NCI-H128 (cell line): ENCODE data around the gene CAMK4.

Experiments used
- DNase-seq: peaks from one replicate; lab custom pipeline; 2025; ENCODE audit not compliant: unreplicated experiment; lab: John Stamatoyannopoulos, UW

The CAMK4 gene

DNA sequence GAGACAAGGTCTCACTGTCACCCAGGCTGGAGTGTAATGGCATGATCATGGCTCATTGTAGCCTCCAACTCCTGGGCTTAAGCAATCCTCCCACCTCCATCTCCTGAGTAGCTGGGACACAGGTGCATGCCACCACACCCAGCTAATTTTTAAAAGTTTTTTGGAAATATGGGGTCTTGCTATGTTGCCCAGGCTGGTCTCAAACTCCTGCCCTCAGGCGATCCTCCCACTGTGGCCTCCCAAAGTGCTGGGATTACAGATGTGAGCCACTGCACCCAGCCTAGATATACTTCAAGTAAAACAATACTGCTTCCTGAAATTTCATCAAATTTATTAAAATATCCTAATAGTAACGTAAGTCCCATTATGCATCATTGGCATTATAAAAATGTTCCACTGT lies 254.7 kb downstream of the CAMK4 start:
- DNase-seq: no peak

DNA sequence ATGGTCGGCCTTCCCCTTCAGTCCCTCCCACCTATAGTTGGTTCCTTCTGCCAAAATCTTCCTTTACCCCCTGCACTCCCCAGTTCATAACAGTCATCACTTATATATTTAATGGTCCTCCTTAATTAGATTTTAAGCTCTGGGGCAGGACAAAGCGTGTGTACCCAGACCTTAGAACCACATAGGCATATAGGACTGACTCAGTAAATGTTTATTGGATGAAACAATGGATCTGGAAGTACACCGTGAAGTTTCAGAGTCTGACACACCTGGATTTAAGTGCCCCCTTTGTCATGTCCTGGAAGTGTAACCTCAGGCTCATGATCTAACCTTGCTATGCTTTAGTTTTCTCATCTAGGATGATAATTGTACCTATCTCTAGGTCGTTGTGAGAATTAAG lies 256.2 kb downstream of the CAMK4 start:
- no peak for DNase-seq

DNA sequence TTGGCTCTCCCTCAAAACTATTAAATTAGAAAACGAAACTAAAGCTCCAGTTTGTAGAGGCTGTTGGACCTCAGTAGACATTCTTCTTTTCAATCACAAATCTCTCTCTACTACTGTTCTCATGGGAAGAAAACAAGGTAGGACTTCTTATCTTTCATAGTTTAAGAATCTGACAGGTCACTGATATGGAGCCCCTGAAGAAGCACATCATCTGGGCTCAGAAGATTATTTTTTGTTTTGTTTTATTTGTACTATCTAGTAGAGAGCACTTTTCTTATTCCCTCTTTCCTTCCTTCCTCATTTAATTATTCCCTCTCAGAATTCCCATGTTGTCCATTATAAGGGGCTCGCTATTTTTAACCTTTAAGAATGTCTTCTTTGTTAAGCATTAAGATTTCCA lies 261.9 kb downstream of the CAMK4 start:
- no peak for DNase-seq

DNA sequence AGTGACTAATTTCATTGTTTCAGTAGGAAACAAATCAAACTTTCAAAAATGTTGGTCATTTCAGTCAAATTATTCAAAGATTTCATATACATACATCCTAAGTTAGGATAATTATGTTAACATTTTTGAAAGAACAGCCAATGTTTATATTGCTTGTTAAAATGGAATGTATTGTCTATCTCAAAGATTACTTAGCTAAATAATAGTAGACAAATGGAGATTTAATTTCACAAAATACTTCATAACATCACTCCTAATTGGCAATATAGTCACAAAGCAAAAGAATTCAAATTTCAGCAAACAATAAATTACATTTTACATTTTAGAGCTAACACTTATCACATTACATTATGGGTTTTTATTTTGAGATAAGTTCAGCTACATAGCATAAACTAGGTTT lies 262.7 kb downstream of the CAMK4 start:
- DNase-seq: no peak

DNA sequence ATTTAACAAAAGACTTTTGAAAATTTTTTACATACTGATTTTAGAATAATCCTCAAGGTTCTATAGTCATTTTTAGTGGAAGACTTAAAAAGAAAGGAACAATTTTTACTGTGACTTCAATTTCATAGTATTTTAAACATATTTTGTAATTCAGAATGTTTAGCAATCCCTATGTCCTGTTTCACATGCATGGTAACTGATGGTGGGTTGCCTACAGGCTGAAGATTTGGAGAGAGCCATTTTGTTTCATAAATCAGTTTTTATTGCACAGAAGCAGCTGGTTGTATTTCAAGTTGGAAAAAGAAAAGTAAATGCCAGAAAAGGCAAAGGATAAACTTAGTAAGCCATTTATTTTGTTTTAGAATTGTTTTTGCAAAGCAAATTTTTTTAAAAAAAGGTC lies 264.2 kb downstream of the CAMK4 start:
- DNase-seq: no peak

DNA sequence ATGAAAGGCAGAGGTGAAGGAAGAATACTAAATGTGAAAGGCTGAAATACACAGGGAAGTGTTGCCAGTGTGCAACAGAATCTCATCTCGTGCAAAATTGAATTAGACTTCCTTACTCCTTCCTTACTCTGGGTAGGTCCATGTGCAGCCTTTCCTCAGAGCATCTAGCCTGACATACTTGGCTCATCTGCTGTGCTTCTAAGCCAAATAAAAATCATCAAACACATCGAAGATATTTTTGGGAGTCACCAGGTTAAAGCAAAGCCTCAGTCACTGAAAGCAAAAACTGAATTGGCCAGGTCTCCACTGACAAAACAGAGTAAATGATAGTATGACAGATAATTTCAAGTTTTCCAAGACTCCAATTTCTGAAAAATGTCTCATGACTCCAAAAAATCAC lies 268.8 kb downstream of the CAMK4 start:
- no peak for DNase-seq

DNA sequence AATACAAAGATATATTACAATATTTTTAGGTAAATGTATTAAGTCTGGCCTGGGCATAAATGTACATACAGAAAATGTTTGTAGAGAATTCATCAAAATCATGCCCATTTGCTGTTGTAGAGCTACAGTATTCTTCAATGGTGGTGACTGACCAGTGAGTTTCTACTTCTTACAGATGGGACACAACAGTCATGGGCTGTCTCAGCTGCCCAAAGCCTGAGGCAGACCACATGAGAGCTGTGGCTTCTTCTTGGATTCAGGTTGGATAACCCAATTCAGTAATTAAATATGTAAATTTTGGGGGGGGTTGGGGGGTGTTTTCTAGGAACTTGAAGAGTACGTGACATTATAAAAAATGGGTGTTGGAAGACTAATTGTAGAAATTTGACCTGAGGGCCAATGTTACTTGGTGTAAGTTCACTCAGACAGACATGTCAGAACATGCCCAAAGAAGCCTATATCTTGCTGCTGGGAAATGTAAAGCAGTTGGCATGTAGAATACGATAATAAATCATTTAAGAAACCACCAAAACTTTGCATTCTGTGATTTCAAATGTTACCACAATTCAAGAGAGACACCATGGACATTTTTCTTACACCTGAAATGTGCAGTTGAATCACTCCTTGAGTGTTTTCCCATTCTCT lies 270.3 kb downstream of the CAMK4 start:
- no peak for DNase-seq

DNA sequence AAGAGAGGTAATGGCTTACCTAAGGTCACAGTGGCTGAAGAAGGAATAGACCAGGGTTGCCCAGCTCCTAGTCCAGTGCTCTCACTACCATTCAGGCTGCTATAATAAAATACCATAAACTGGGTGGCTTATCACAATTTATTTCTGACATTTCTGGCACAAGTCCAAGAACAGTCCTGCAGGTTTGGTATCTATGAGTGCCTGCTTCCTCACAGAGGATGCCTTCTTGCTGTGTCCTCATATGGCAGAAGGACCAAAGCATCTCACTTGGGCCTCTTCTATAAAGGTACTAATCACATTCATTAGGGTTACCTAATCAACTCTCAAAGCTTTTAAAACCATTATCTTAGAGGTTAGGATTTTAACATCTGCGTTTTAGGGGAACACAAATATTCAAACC lies 271.0 kb downstream of the CAMK4 start:
- DNase-seq: no peak

DNA sequence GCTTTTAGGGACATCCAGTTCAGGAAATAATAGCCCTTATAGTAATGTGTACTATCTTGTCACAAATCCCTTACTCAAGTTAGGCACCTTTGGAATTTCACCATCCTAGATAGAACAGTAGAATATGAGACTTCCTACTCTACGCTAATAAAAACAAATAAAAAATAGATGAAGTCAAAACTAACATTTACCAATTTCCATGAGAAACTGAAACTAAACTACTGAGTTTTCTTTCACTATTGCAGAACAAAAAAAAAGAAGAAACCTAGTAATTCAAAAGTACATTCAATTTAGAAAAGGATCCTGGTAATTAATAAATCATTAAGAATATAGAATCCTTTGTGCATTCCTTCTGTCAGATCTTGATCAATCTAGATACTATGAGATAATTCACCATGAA lies 274.2 kb downstream of the CAMK4 start:
- DNase-seq: no peak

DNA sequence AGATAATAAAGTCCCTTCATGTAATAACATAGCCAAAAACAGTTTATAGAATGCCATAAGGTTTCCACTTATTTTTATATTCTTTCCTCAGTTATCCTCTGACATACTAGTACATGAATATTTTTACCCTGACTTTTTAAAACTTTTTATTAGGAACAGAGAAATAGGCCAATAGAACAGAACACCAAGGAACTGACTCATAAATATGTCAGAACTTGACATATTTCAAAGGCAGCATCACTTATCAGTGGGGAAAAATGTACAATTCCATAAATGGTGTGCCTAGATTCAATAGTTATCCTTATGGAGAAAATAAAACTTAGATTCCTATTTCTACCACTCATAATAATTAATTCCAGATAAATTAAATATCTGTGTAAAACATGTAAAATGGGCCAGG lies 278.8 kb downstream of the CAMK4 start:
- no peak for DNase-seq

DNA sequence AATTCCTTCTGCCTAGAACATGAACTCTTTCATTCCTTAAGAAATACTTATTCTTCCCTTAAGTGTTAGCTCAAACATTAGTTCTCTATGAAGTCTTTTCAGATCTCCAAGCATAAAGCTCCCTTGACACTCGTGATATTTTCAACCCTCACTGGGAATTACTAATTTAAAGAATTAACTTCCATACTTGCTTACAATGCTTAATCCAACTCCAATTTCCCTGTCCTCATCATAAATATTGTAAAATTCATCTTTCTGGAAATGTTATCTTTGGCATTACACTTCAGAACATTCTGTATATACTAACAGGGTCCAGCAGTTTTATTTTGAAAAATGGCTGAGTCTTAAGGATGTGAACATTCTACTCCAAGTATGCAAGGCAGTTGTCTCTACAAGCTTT lies 280.9 kb downstream of the CAMK4 start:
- DNase-seq: no peak

DNA sequence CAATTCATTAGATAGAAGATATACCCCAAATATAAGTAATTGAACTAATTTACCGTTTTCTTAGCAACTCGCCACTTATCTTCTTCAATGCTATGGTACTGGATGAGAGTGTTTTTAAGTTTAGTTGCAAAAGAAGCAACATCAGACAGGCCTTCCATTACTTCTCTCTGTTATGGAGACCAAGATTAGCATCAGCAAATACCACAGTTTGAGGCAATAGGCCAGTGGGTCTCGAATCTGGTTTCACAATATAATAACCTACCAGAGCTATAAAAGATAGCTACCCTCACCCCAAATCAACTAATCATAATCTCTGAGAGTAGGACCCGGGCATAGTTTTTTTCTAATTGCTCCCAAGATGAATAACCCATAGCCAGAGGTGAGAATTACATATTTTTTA lies 283.1 kb downstream of the CAMK4 start:
- DNase-seq: no peak

DNA sequence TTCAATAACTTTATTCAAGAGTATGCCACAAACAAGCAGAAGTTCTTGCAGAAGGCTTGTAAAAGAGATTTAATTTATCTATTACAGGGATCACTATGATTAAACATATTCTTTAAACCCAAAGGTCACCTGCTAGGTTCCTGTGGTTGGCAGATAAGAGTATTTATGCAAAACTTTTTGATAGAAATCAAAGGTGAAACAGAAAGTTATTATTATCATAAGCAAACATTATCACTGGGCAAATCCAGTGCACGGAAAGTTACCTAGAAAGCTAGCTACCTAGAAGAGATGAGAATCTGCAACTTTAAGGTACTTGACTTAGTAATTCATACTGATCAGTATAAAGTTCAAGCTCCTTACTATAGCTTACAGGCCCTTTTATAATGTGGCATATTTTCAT lies 284.9 kb downstream of the CAMK4 start:
- no peak for DNase-seq

DNA sequence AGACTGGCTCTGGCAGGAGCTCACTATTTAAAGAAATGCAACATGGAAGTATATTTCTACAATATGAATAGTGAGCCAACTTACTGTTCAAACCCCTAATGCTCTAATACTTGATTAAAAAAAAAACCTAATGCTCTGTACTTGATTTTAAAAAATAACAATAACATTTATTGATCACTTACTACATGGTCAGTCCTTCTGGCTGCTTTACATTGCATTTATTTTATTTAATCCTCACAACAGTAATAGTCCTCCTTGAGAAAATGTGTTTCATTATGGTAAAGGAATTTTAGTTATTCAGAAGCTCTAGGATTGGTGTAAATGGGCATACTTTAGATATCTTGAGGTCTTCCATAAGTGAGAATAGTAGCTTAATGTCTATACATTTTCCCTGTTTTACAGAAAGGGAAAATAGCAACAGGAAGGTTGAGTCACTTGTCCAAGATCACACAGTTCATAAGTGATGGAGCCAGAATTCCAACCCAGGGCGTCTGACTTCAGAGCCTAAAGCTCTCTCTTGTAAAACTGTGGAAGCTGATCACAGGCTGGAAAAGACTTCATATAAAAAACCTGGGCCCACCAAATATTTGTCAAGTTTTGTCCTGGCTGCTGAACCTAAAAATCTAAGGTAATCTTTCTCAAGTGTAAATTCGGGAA lies 287.1 kb downstream of the CAMK4 start:
- DNase-seq: no peak

DNA sequence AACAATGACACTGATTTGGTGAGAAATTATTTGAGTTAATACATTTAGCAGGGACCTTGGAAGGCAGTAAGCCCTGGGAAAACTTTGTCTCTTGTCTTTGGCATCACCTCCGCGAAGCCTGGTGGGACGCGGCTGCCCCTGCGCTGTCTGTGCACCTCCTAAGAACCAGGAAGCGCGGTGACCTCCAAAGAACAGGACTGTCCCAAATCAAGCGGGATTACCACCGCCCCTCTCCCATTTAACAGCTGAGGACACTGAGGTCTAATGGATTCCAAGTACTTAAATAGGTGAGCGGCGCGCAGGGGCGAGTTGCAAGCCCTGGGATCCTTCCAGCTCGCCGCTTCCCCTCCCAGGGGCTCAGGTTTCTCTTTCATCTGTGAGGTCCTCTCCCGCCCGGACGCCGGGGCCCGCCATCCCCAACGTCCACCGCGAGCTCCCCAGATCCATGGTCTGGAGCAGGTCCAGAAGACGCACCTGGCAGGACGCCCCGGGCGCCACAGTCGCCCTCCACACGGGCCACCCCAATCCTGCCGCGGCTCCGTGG lies 287.7 kb downstream of the CAMK4 start:
- no peak for DNase-seq

DNA sequence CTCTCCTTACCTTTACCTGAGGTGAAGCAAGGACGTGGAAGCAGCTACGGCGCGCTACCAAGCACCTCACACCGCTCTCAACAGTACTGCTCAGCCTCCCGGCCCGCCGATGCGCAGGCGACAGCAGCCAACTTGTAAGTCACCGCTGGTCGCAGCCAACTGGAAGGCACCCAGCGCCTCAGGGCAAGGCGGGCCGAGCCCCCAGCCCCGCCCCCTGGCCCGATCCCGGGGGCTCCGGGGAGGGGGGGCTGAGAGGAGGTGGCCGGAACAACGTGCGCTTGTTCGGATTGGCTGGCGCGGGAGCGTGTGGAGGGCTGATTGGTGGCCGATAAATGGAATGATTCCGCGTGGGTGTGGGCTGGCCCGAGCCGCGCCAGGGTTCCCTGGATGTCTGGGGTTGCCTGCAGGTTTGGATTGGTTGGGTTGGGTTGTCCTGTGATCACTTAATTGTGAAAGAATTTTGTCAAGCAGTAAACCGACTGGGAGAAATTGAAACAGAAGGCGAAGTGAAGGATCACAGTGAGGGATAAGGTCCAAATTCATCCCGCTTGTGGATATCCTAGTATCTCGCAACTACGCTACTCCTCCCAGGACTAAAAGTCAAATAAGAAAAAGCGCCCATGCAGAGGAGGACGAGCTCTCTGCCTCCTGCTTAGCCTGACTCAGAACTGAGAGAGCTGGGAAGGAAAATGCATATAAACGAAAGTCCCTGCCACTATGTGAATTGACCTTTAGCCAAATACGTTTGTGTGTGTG lies 288.4 kb downstream of the CAMK4 start, which contains the start of gene STARD4:
STARD4 (minus strand) TSS at position 161 of the 756 bp plus-strand sequence. CDS start 5,102 bp downstream, outside the sequence.
- DNase-seq: peak; percentile 72

DNA sequence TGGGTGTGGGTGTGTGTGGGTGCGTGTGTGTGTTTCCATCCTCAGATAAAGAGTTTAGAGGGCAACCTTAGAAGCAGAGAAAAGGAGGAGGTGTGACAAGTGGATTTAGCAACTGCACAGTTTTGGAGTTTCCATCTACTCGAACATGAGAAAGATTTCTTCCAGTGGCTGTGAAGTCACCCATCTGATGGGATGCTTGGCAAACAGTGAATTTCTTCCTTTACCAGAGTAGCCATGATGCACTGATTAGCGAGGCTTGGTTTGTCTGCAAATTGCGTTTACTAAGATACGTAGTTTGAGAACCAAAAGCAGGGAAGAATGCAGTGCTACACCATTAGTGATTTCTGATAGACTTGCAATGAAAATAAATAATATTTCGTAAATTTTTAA lies 288.9 kb downstream of the CAMK4 start:
- no peak for DNase-seq

DNA sequence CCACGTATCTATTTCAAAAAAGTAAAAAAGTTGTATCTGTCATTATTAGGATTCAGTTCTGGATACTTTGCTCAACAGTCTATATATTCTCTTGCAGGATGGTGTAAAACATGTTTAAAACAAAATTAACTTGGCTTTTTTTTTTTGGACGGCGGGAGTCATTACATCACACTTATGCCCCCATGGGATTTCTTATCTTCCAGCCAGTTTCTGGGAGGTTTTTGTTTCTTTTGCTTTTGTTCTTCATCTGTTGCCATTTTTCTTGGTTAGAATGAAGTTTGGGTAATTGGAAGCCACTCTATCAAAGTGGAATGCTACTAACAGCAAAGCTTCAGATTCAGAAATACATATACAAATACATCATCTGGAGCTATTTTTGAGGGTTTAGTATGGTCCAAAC lies 289.9 kb downstream of the CAMK4 start:
- DNase-seq: no peak

DNA sequence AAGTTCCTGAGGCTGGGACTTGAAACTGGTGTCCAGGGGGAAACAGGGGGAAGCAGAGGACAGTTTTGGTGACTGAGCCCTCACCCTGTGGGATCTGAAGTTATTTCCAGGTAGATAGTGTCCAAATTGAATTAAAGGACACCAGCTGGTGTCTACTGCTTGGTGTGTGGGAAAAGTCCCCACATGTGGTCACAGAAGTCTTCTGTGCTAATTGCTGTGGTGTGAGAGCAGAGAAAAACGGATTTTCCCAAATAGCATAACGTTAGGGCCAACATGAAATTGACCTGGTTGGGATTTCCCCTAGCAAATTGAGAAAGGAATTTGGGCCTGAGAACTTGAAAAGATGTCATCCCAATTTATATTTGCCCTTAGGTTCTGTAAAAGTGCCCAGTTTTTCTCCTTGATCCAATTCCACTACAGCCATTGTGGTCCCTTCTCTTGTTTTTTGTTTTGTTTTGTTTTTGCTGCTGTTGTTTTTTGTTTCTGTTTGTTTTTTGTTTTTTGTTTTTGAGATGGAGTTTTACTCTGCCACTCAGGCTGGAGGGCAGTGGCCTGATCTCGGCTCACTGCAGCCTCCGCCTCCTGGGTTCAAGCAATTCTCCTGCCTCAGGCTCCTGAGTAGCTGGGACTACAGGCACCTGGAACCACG lies 293.8 kb downstream of the CAMK4 start:
- no peak for DNase-seq

DNA sequence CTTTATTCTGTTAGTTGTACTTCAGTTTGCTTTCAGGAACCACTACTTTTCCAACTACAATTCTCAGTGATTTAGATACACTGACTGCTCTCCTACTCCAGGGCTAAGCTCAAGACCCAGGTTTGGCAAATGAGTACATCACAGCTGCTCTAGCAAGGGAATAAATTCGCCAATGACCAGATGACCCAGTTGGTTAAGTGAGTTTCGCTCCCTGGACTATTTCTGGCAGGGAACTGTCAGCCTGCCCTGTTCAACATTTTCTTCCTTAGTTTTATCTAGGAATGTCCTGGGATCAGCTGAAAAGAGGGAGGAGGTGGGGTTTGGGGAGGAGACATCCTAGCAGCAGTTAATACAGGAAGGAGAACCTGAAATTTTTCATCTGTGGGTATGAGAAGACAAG lies 294.6 kb downstream of the CAMK4 start:
- no peak for DNase-seq

DNA sequence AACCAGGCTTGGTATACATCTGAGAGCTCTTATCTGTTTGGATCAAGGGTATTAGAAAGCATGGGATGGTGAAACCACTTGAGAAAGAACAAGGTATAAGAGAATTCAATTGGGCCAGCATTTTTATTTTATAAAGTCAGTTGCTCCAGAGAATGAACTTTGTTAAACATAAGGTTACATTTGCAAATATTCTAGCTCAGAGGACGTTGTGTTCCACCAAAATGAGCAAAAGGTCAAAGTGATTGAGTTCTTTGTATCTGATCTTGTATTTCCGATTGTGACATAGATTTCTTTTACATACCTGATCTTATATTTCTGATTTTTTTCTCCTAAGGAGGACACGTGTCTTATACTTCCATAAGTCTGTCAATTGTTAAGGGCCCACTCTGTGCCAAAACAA lies 296.7 kb downstream of the CAMK4 start:
- DNase-seq: no peak

DNA sequence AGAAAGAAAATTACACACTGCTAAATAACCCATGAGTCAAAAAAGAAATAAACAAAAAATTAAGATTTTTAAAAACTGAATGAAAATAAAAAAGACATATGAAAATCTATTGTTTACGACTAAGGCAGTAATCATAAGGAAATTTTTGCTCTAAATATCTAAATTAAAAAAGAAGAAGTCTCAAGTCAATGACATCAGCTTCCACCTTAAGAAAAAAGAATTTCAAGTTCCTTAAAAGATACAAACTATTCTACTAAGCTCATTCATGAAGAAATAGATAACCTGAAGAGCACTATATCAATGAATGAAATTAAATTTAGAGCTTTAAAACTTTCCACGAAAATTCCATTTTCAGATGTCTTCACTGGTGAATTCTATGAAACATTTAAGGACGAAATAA lies 303.9 kb downstream of the CAMK4 start:
- no peak for DNase-seq
